Lower leg skin (tissue), 3 donors: ENCODE measurements around the gene BMP2K.

ENCODE experiments used
- POLR2A ChIP-seq, 2 donors: fragments of 450-650 bp; IDR thresholded peaks; one replicate each; pipeline ENCODE4 v1.6.1; 2016 to 2017; ENCODE audit warnings: antibody characterized with exemption in 2 of 2, mild to moderate bottlenecking in 1 of 2, moderate library complexity in 1 of 2
- TF ChIP-seq, protein P1 (sequence below), 3 donors: fragments of 450-650 bp; IDR thresholded peaks; one replicate each; pipeline ENCODE4 v1.5.1; 2016; ENCODE audit warnings: antibody characterized with exemption in 3 of 3, mild to moderate bottlenecking in 3 of 3, moderate library complexity in 2 of 3

DNA sequence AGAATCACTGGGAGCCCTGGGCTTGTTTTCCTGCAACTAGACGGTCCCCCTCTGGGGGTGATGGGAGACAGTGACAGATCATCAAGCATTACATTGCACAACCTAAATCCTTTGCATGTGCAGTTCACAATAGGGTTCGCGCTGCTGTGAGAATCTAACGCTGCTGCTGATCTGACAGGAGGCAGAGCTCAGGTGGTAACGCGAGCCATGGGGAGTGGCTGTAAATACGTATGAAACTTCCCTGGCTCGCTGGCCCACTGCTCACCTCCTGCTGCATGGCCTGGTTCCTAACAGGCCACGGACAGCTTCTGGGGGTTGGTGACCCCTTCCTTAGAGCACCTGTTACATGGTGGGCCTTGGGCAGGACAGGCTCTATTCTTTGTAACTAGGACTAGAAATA lies 152.7 kb downstream of the BMP2K start:
- TF ChIP-seq, protein P1, sequence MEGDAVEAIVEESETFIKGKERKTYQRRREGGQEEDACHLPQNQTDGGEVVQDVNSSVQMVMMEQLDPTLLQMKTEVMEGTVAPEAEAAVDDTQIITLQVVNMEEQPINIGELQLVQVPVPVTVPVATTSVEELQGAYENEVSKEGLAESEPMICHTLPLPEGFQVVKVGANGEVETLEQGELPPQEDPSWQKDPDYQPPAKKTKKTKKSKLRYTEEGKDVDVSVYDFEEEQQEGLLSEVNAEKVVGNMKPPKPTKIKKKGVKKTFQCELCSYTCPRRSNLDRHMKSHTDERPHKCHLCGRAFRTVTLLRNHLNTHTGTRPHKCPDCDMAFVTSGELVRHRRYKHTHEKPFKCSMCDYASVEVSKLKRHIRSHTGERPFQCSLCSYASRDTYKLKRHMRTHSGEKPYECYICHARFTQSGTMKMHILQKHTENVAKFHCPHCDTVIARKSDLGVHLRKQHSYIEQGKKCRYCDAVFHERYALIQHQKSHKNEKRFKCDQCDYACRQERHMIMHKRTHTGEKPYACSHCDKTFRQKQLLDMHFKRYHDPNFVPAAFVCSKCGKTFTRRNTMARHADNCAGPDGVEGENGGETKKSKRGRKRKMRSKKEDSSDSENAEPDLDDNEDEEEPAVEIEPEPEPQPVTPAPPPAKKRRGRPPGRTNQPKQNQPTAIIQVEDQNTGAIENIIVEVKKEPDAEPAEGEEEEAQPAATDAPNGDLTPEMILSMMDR (IDR thresholded peaks at IDR 0.05): no peak
- no peak for TF ChIP-seq POLR2A (IDR thresholded peaks at IDR 0.05)
